Endothelial cell of umbilical vein (primary cell): ENCODE data around the gene CETN3.
A peak's percentile ranks its signal among the peaks of the same experiment; 100 is the strongest.

Source experiments
- EZH2 ChIP-seq: IDR thresholded peaks from 2 replicates; pipeline ENCODE4 v1.6.1; 2012; ENCODE audit warnings: borderline replicate concordance, low read depth, mild to moderate bottlenecking, moderate library complexity, low read length, inconsistent platforms; ENCODE audit not compliant: severe bottlenecking
- FOS ChIP-seq: IDR thresholded peaks from 2 replicates; pipeline ENCODE4 v1.6.1; 2011; ENCODE audit warnings: mild to moderate bottlenecking, low read length, moderate library complexity, borderline replicate concordance; ENCODE audit not compliant: insufficient read depth
- JUN ChIP-seq: IDR thresholded peaks from 2 replicates; pipeline ENCODE4 v1.6.1; 2011; ENCODE audit warnings: borderline replicate concordance, low read depth; ENCODE audit not compliant: insufficient read length, insufficient read depth
- MYC ChIP-seq: IDR thresholded peaks from one replicate; pipeline ENCODE4 v1.6.1; 2011; ENCODE audit warnings: mild to moderate bottlenecking, low read depth, low read length
- POLR2A ChIP-seq: IDR thresholded peaks from 2 replicates; pipeline ENCODE4 v1.6.1; 2012; ENCODE audit warnings: low read depth, mild to moderate bottlenecking, control low read depth, low read length
- POLR2AphosphoS5 ChIP-seq: IDR thresholded peaks from 2 replicates; pipeline ENCODE4 v1.6.1; 2012; ENCODE audit warnings: low read depth, mild to moderate bottlenecking, control low read depth, low read length, moderate library complexity; ENCODE audit not compliant: insufficient read depth
- TF ChIP-seq, protein P1 (sequence below), 2 donors: IDR thresholded peaks; 1 replicate in 1 of 2; 2 replicates in 1 of 2; pipeline ENCODE4 v1.5.1; 2011; ENCODE audit warnings: low read length in 2 of 2, mild to moderate bottlenecking in 2 of 2, moderate library complexity in 2 of 2, control low read depth in 1 of 2, inconsistent platforms in 1 of 2, low read depth in 1 of 2; ENCODE audit not compliant: insufficient read depth in 1 of 2; ENCODE audit errors: extremely low read depth in 1 of 2
- TF ChIP-seq, protein P2 (sequence below): IDR thresholded peaks from 2 replicates; pipeline ENCODE4 v1.6.1; 2011; ENCODE audit not compliant: insufficient read depth, insufficient read length

DNA sequence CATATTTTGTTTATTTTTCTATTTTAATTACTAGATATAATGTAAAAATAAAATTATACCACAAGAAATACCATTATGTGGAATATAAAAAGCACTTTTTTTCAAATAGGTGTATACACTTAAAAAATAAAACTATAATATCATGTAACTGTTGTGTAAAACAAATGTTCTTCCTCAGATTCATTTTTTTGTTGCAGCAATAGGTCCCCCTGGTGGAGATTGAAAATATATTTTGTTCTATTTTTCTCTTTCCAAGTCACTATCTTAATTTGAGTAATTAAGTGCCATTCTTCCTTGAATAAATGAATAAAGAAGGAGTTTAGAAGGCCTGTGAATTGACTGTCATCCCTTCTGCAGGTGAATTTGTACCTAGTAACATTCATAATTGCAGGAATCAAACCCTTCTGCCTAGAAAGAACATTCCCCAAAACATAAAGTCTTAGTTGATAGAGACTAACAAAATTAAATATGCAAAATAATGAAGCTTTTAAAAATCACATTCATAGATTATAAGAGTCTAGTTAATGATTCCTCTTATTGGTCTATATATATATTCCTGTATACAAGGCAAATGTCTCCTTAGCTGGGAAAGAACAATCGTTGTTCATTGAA lies 23.4 kb downstream of the CETN3 start:
- TF ChIP-seq, protein P1, sequence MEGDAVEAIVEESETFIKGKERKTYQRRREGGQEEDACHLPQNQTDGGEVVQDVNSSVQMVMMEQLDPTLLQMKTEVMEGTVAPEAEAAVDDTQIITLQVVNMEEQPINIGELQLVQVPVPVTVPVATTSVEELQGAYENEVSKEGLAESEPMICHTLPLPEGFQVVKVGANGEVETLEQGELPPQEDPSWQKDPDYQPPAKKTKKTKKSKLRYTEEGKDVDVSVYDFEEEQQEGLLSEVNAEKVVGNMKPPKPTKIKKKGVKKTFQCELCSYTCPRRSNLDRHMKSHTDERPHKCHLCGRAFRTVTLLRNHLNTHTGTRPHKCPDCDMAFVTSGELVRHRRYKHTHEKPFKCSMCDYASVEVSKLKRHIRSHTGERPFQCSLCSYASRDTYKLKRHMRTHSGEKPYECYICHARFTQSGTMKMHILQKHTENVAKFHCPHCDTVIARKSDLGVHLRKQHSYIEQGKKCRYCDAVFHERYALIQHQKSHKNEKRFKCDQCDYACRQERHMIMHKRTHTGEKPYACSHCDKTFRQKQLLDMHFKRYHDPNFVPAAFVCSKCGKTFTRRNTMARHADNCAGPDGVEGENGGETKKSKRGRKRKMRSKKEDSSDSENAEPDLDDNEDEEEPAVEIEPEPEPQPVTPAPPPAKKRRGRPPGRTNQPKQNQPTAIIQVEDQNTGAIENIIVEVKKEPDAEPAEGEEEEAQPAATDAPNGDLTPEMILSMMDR (IDR thresholded peaks at IDR 0.05; ENCODE audit: extremely low read depth in 1 of 2, insufficient read depth in 1 of 2, low read depth in 1 of 2, low read length in 2 of 2), result peak; percentile 20 to 29
- TF ChIP-seq FOS (no peak), POLR2A (no peak), EZH2 (no peak), MYC (no peak), POLR2AphosphoS5 (no peak), JUN (no peak)
- TF ChIP-seq, protein P2, sequence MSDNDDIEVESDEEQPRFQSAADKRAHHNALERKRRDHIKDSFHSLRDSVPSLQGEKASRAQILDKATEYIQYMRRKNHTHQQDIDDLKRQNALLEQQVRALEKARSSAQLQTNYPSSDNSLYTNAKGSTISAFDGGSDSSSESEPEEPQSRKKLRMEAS, result no peak
